SJSA1 (cell line): ENCODE measurements around the gene TENM4. TPM values are rescaled to one million over a fixed set of nuclear protein-coding genes. Genes with fewer than 3 reads are reported as not detected.

Experiments
- DNase-seq, 2 experiments: peaks; one replicate each; pipeline ENCODE4 v3.0.0-alpha.2; 2015 to 2020; ENCODE audit warnings: low spot score in 2 of 2, low read depth in 1 of 2
- H3K27ac ChIP-seq: fragments of 250-450 bp; sonication (Bioruptor Pico); 2 replicates; pipeline ENCODE4 v1.5.1; 2020; ENCODE audit warnings: mild to moderate bottlenecking, moderate library complexity
- H3K27me3 ChIP-seq: fragments of 250-450 bp; sonication (Bioruptor Pico); replicated peaks from 2 replicates; pipeline ENCODE4 v1.5.1; 2020; ENCODE audit warnings: mild to moderate bottlenecking, moderate library complexity
- H3K36me3 ChIP-seq: fragments of 250-450 bp; sonication (Bioruptor Pico); 2 replicates; pipeline ENCODE4 v1.5.1; 2020; ENCODE audit warnings: mild to moderate bottlenecking
- H3K4me1 ChIP-seq: fragments of 250-450 bp; sonication (Bioruptor Pico); replicated peaks from 2 replicates; pipeline ENCODE4 v1.6.1; 2021; ENCODE audit warnings: mild to moderate bottlenecking
- H3K4me3 ChIP-seq: fragments of 250-450 bp; sonication (Bioruptor Pico); 2 replicates; pipeline ENCODE4 v1.5.1; 2020; ENCODE audit warnings: mild to moderate bottlenecking
- H3K9me3 ChIP-seq: fragments of 250-450 bp; sonication (Bioruptor Pico); replicated peaks from 2 replicates; pipeline ENCODE4 v1.5.1; 2020; ENCODE audit warnings: mild to moderate bottlenecking
- total RNA-seq: library from RNA; depleted of rRNA; stranded (reverse); fragments of >200 nt; shearing (Covaris generic); gene quantifications from 2 replicates; pipeline ENCODE4 v1.2.3, GENCODE V29; 2014

The TENM4 gene
- total RNA-seq, 1 experiment from 2014 or later, result not detected

DNA sequence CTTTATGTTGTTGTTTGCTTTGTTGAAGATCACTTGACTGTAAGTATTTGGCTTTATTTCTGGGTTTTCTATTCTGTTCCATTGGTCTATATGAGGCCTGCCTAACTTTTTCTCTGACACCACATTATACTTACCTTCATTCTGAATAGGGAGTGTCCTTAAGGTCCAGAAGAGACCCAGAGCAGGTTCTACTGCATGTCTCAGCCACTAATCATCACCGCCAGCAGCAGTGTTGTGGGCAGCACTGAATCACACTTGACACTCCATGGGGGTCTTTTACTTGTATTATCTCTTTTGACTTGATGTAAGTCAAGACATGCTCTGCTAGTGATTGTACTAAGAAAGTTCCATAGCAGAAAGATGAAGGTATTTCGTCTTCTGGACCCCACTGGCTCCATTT, 274.9 kb downstream of the TENM4 start:
- DNase-seq, result no peak
- Histone ChIP-seq H3K9me3 (no peaks in the 10 kb centered on the region), H3K36me3 (no peaks in the 10 kb centered on the region), H3K27ac (no peak overlapping the region), H3K4me1 (no peaks in the 10 kb centered on the region), H3K4me3 (no peak overlapping the region), H3K27me3 (no peaks in the 10 kb centered on the region)

DNA sequence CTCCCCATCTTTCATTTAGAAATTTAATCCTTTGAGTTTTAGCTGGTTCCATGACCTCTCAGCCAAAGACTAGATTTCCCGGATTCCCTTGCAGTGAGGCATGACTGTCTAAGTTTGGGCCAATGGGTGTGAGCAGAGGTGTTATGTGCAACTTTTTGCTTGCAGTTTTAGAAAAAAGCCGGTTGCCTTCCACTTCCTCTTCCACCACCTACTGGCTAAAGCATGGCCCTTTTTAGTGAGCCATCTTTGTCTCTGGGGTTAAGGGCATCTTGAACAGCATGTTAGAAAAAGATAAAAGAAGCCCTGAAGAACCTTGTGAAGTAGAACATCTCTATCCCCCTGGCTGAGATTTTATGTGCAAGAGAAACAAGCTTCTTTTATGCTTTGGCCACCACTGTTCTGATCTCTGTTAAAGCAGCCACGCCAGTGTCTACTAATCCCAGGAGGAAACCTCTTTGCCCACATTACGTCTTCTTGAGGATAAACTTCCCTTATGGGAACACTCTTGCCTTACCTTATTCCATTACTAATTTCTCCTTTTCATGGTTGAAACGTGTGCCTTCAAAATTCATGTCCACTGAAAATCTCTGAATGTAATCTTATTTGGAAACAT, 279.9 kb downstream of the TENM4 start:
- H3K4me3 ChIP-seq, result no peak overlapping the region
- H3K27me3 ChIP-seq, result no peaks in the 10 kb centered on the region
- no peak for DNase-seq

DNA sequence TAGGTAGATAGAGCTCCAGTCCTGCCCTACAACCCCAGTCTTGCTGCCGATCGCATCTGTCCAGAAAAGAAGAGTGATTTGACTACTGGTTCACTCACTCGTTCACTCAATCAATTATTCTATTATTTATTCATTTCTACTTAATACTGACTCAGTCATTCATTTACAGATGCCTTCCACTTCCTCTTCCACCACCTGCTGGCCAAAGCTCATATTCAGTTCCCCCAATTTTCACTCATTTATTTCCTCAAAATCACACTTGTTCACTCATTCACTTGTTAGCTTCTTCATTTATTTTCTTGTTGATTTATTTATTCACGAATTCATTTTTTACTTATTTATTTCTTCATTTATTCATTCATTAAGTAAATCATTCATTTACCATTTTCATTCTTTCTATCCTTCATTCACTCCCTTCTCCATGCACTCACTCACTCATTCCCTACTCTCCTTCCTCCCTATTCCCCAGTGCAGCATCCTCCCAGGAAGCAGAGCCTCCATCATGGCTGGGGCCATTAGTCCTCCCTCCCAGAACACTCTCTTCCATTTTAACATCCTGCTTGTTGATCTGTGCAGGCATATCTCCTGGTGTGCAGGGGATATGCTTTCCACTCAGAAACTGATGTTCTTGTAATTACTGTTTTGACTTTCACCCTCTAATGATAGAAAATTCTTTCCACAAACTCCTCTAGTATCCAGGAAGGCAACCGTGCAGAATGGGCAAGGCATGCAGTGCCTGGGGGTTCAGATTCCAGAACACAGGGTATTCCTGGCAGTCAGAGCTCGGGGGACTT, 281.0 kb downstream of the TENM4 start:
- no peaks in the 10 kb centered on the region for H3K9me3 ChIP-seq
- no peak overlapping the region for H3K4me3 ChIP-seq
- H3K27ac ChIP-seq, result no peak overlapping the region
- no peaks in the 10 kb centered on the region for H3K4me1 ChIP-seq
- DNase-seq, result no peak
- H3K36me3 ChIP-seq, result no peaks in the 10 kb centered on the region
- H3K27me3 ChIP-seq, result no peaks in the 10 kb centered on the region

More for the DNA sequence above, 279.9 kb downstream of the TENM4 start:
- H3K27ac ChIP-seq, result no peak overlapping the region
- H3K36me3 ChIP-seq, result no peaks in the 10 kb centered on the region
- no peaks in the 10 kb centered on the region for H3K9me3 ChIP-seq
- H3K4me1 ChIP-seq, result no peaks in the 10 kb centered on the region

DNA sequence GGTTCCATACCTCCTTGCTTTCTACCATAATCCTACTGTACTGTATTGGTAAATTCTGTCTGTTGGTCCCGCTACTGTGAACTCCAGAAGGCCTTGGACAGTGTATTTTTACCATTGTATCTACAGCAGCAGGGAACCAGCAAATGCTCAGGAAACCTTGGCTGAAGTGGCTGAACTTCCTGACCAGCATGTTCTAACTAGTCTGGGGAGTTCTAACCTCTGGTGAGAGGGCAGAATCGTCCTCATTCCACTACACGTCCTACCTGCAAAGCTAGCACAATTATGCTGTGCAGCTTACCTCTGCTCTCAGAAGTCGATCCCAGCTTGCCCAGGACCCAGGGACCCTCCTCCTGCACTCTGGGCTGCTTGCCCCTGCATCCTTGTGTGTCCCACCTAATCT, 283.1 kb downstream of the TENM4 start:
- DNase-seq, result no peak
- Histone ChIP-seq H3K36me3 (no peaks in the 10 kb centered on the region), H3K4me3 (no peak overlapping the region), H3K4me1 (no peaks in the 10 kb centered on the region), H3K27ac (no peak overlapping the region), H3K27me3 (no peaks in the 10 kb centered on the region), H3K9me3 (no peaks in the 10 kb centered on the region)

DNA sequence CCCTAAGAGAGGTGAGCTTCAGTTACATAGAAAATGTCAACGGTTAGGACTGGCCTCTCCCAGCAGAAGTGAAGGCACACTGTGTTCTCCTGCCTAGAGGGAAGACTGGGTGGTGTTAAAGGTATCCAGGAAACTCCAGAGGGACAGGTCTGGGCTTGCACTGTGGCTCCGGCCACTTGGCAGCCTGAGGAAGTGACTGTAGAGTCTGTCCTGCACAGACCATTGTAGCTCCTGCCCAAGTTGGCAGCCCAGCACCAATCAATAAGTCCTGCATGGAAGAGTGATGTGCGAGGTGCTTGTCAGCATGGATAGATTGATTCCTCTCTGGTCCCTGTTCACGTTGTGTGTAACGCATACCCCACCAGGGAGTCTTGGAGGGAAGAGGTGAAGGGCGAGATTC, 284.8 kb downstream of the TENM4 start:
- no peaks in the 10 kb centered on the region for H3K9me3 ChIP-seq
- H3K4me3 ChIP-seq, result no peak overlapping the region
- H3K27me3 ChIP-seq, result no peaks in the 10 kb centered on the region
- no peak for DNase-seq
- H3K27ac ChIP-seq, result no peak overlapping the region
- no peaks in the 10 kb centered on the region for H3K36me3 ChIP-seq
- H3K4me1 ChIP-seq, result no peaks in the 10 kb centered on the region

DNA sequence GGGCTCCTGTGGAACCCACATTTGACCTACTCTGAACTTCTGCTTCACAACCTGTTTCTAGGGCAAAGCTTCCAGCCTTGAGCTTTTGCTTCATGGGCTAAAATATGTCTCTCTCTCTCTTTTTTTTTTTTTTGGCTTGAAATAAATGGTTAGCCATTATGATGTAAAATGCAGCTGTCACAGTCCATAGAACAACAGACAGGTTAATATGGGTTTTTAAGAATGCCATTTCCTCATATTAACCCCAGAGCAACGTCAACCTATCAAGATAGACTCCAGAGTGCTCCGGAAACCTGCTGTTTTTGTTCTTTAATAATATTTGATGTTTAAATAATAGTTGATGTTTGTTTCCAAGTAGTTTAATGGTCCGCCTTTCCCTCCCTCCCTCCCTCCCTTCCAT, 285.6 kb downstream of the TENM4 start:
- no peaks in the 10 kb centered on the region for H3K27me3 ChIP-seq
- no peak for DNase-seq
- no peaks in the 10 kb centered on the region for H3K36me3 ChIP-seq
- no peak overlapping the region for H3K27ac ChIP-seq
- H3K4me1 ChIP-seq, result no peaks in the 10 kb centered on the region
- H3K4me3 ChIP-seq, result no peak overlapping the region
- no peaks in the 10 kb centered on the region for H3K9me3 ChIP-seq

DNA sequence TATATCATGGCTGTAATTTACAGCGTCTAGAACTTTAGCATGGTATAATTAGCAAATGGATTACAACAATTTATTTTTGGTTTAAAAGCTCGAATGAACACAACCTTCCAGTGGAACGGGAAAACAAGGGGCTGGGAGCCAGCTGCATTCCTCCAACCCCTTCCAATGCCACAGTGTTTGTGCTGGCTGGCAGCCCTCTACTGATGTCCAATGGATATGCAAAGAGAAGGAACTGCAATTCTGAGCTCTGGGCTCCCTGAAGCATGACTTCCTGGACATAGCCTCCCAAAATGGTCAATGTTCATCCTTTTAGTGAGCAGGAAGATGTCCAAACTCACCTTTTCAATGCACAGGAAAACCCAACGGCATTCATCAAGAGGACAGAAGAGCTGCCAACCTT, 288.3 kb downstream of the TENM4 start:
- H3K4me1 ChIP-seq, result no peaks in the 10 kb centered on the region
- no peaks in the 10 kb centered on the region for H3K36me3 ChIP-seq
- no peaks in the 10 kb centered on the region for H3K9me3 ChIP-seq
- no peaks in the 10 kb centered on the region for H3K27me3 ChIP-seq
- no peak overlapping the region for H3K27ac ChIP-seq
- no peak for DNase-seq
- H3K4me3 ChIP-seq, result no peak overlapping the region

DNA sequence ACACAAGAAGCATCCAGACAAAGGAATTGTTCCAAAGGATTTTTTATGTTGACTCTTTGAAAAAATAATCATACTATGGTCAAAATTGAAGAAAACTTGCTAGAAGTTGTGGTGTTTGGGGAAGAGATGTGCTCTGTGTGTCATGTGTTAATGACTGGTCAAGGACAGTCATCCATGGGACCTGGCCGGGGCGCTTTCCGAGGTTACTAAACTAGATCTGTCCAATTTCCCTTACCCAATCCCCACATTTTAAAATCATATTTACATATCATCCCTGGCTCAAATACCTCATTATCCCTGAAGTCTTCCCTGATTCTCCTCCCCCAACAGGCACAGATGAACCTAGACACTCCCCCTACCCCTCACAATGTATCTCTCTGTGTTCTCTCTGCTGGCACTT, 289.4 kb downstream of the TENM4 start:
- Histone ChIP-seq H3K9me3 (no peaks in the 10 kb centered on the region), H3K27me3 (no peaks in the 10 kb centered on the region), H3K4me3 (no peak overlapping the region), H3K36me3 (no peaks in the 10 kb centered on the region), H3K4me1 (no peaks in the 10 kb centered on the region), H3K27ac (no peak overlapping the region)
- no peak for DNase-seq

DNA sequence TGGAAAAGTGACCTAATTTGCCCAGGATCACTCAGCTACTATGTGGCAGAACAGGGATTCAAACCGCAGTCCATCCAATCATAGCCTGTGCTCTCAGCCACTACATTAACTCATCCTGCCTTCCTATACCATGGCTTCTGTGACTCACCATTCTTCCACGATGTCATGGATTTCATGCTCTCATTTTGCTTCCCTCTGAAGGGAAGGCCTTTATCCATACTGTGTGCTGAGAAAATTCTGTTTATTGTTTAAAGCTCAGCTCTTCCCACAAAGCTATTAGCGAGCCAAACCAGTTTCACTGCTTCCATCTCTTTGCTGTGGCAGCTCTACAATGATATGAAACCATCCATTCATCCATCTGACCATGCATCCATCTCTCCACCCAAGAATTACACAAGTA, 289.9 kb downstream of the TENM4 start:
- no peaks in the 10 kb centered on the region for H3K27me3 ChIP-seq
- DNase-seq, result no peak
- no peaks in the 10 kb centered on the region for H3K36me3 ChIP-seq
- H3K4me1 ChIP-seq, result no peaks in the 10 kb centered on the region
- H3K27ac ChIP-seq, result no peak overlapping the region
- H3K9me3 ChIP-seq, result no peaks in the 10 kb centered on the region
- H3K4me3 ChIP-seq, result no peak overlapping the region

DNA sequence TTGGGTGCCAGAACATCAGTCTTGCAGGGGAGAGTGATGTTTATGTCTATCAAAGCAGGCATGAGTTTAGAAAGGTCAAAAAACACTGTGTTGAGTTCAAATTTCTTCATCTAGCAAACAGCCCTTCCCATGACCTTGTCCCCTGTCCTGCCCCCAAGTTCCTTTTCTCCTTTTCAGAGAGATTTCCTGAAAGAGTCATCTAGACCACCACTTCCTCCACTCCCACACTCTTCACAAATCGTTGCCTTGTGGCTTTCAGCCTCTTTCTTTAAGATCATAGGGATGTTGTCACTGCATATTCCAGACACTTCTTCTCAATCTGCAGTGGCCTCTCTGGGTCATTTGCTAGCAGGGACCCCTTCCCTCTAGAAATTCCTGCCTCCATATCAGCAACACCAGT, 290.5 kb downstream of the TENM4 start:
- Histone ChIP-seq H3K4me3 (no peak overlapping the region), H3K27ac (no peak overlapping the region), H3K27me3 (no peaks in the 10 kb centered on the region), H3K9me3 (no peaks in the 10 kb centered on the region), H3K36me3 (no peaks in the 10 kb centered on the region), H3K4me1 (no peaks in the 10 kb centered on the region)
- DNase-seq, result no peak

DNA sequence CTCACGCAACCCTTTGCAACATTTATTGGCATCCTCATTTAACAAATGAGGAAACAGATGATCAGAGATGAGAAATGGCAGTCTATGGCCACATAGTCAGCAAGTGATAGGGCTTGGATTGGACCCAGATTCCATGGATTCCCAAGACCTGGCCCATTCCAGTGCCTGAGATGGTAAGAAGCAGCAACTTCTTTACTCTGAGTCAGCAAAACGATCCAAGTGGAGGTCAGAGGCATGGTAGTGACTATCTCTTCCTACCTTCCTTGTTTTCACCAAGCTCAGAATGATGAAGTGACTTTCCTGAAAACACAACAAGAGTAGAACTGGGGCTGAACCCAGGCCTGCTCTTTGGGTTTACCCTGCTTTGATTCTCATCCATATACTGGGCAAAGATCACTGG, 293.1 kb downstream of the TENM4 start:
- no peaks in the 10 kb centered on the region for H3K9me3 ChIP-seq
- H3K4me3 ChIP-seq, result no peak overlapping the region
- H3K27ac ChIP-seq, result no peak overlapping the region
- H3K36me3 ChIP-seq, result no peaks in the 10 kb centered on the region
- DNase-seq, result no peak
- no peaks in the 10 kb centered on the region for H3K4me1 ChIP-seq
- no peaks in the 10 kb centered on the region for H3K27me3 ChIP-seq

DNA sequence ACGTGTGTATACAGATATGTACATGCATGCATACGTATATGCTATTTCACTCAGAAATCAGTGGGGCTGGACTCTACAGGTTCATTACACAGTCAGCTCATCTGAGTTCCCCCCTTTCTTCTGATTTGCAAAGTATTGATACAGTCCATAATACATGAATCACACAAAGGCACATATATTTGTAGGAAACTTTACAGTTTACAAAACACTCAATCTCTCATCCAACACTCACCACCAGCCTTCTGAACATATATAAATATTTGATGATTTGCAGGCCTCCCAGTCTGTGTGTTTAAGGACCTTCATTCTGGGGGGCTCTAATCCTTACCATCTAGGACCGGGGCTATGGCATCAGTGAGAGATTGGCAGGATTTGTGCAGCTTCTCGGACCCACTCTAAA, 293.8 kb downstream of the TENM4 start:
- no peak for DNase-seq
- no peaks in the 10 kb centered on the region for H3K9me3 ChIP-seq

DNA sequence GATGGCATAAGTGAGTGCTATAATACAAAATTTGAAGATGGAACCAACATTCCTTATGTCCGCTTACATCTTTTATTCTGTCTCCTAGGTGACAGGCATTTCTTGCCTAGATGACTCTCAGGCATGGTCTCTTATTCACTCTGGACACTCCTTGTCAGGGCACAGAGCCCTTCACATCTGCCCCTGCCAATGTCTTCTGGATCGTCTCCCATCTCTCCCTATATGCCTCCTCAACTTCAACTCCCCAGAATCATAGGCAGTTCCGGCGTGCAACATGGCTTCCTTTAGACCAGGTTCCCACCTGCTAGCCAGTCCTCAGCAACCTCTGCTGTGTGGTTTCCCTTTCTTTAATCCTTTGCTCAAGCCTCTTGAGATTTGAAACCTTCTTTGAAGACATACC, 300.9 kb downstream of the TENM4 start:
- Histone ChIP-seq H3K36me3 (no peaks in the 10 kb centered on the region), H3K27ac (no peak overlapping the region), H3K4me3 (no peak overlapping the region), H3K27me3 (no peaks in the 10 kb centered on the region), H3K4me1 (no peaks in the 10 kb centered on the region), H3K9me3 (no peaks in the 10 kb centered on the region)
- no peak for DNase-seq

More for the DNA sequence above, 293.8 kb downstream of the TENM4 start:
- no peaks in the 10 kb centered on the region for H3K27me3 ChIP-seq
- no peak overlapping the region for H3K4me3 ChIP-seq
- no peak overlapping the region for H3K27ac ChIP-seq
- no peaks in the 10 kb centered on the region for H3K36me3 ChIP-seq
- no peaks in the 10 kb centered on the region for H3K4me1 ChIP-seq

DNA sequence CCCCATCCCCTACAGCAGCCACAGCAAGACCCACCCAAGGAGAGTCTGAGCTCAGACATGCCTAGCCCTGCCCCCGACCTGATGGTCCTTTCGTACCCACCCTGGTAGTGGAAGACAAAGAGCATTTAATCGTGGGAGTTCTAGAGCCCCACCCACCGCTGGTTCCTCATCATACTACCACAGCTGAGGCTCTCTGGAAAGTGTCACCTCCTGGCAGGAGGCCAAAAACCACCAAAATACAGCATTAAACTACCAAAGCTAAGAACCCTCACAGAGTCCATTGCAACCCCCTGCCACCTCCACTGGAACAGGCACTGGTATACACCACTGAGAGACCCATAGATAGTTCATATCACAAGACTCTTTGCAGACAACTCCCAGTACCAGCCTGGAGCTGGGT, 311.1 kb downstream of the TENM4 start:
- Histone ChIP-seq H3K4me3 (no peak overlapping the region), H3K36me3 (no peaks in the 10 kb centered on the region), H3K27ac (no peak overlapping the region), H3K9me3 (no peaks in the 10 kb centered on the region), H3K4me1 (no peaks in the 10 kb centered on the region), H3K27me3 (no peaks in the 10 kb centered on the region)
- DNase-seq, result no peak

DNA sequence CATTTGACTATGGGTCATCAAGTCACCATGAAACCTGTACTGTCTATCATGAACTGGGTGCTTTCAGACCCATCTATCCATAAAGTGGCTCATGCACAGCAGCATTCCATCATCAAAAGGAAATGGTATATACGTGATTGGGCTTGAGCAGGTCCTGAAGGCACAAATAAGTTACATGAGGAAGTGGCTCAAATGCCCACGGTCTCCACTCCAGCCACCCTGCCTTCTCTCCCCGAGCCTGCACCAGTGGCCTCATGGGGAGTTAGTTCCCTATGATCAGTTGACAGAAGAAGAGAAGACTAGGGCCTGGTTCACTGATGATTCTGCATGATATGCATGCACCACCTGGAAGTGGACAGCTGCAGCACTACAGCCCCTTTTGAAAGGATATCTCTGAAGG, 312.5 kb downstream of the TENM4 start:
- H3K36me3 ChIP-seq, result no peaks in the 10 kb centered on the region
- H3K4me1 ChIP-seq, result no peaks in the 10 kb centered on the region
- no peaks in the 10 kb centered on the region for H3K27me3 ChIP-seq
- no peaks in the 10 kb centered on the region for H3K9me3 ChIP-seq
- H3K4me3 ChIP-seq, result no peak overlapping the region
- no peak overlapping the region for H3K27ac ChIP-seq
- no peak for DNase-seq
